Body of pancreas (tissue), 4 donors: ENCODE measurements around the gene CAAP1.

ENCODE experiments used
- CTCF ChIP-seq, 7 experiments: fragments of 450-650 bp in 4 of 7; fragments of 200-600 bp in 3 of 7; sonication (generic) in 3 of 7; IDR thresholded peaks; one replicate each; pipeline ENCODE4 v1.5.1; 2016 to 2019; ENCODE audit warnings: antibody characterized with exemption in 7 of 7
- POLR2A ChIP-seq, 3 donors: fragments of 450-650 bp; IDR thresholded peaks; one replicate each; pipeline ENCODE4 v1.6.1; 2016; ENCODE audit warnings: antibody characterized with exemption in 3 of 3, mild to moderate bottlenecking in 2 of 3

DNA sequence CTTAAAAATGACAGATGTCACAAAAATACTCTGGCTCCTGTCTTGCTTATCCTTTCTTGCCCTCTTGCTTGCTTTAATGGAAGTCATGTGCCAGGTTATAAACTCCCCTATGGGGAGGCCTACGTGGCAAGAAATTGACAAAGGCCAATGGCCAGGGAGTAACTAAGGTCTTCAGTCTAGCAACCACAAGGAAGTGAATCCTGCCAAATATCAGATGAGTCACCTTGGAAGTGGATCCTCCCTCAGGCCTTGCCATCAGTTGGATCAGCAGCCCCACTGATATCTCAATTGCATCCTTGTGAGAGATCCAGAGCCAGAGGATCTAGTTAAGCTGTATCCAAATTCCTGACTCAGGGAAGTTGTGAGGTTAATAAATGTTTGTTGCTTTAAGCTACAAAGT, 82.8 kb downstream of the CAAP1 start:
- TF ChIP-seq POLR2A (IDR thresholded peaks at IDR 0.05) (no peak), CTCF (IDR thresholded peaks at IDR 0.05) (no peak)
